Measurements from ENCODE around the gene TNKS1BP1. TPM values are rescaled to one million over a fixed set of nuclear protein-coding genes. Genes with fewer than 3 reads are reported as not detected.
"Not testable (repeated sequence)": the region's sequence is repeated elsewhere in the genome, so short reads cannot be mapped to it uniquely, and the experiment has no call there.

Gene TNKS1BP1
- total RNA-seq = 10 to 100 TPM; 73.6 to 82.6 TPM
- long read RNA-seq, full-length matches to known transcripts = 5 of 38 reads
- long read RNA-seq, partial matches to known transcripts = 28 of 38 reads
- long read RNA-seq, other reads (novel, unspliced or antisense) = 5 of 38 reads

GRCh38 chr11:57324886-57325734, at the start of gene TNKS1BP1:
TNKS1BP1 (minus strand) TSS chr11:57324952; CDS start chr11:57321885, 3,067 bp downstream.
- peak; percentile 80 to 88 for ATAC-seq
- DNase-seq = peak; percentile 98
- intact Hi-C loops (cut with DNase I) = no loop called here

GRCh38 chr11:57373146-57373545, 48.4 kb upstream of the TNKS1BP1 start:
- intact Hi-C loops (cut with DNase I) = no loop called here
- ATAC-seq = peak; percentile 13 to 25
- DNase-seq = no peak

- ATAC-seq (no peak), DNase-seq (no peak)
- intact Hi-C loops (cut with DNase I) = no loop called here
These were observed 46.2 kb upstream of the TNKS1BP1 start for GRCh38 chr11:57370941-57371340.

GRCh38 chr11:57370251-57370650, 45.5 kb upstream of the TNKS1BP1 start:
- no peak for DNase-seq
- no peak for ATAC-seq
- intact Hi-C loops (cut with DNase I) = no loop called here

- no peak for DNase-seq
- intact Hi-C loops (cut with DNase I) = no loop called here
- ATAC-seq = no peak
These were observed 44.1 kb upstream of the TNKS1BP1 start for GRCh38 chr11:57368845-57369232.

- peak; percentile 35 to 75 for ATAC-seq
- intact Hi-C loops (cut with DNase I) = no loop called here
- peak; percentile 36 for DNase-seq
These were observed 43.5 kb upstream of the TNKS1BP1 start for GRCh38 chr11:57368106-57368844.

- ATAC-seq (no peak), DNase-seq (no peak)
- intact Hi-C loops (cut with DNase I) = no loop called here
These were observed 40.3 kb upstream of the TNKS1BP1 start for GRCh38 chr11:57364851-57365660.

- ATAC-seq = no peak
- no peak for DNase-seq
- intact Hi-C loops (cut with DNase I) = no loop called here
These were observed 38.7 kb upstream of the TNKS1BP1 start for GRCh38 chr11:57363131-57364080.

- intact Hi-C loops (cut with DNase I) = no loop called here
- DNase-seq (no peak), ATAC-seq (no peak)
These were observed 37.2 kb upstream of the TNKS1BP1 start for GRCh38 chr11:57361926-57362325.

GRCh38 chr11:57361420-57361819, 36.7 kb upstream of the TNKS1BP1 start:
- intact Hi-C loops (cut with DNase I); DNase-seq; ATAC-seq: not testable (repeated sequence)

GRCh38 chr11:57360991-57361390, 36.2 kb upstream of the TNKS1BP1 start:
- ATAC-seq (no peak), DNase-seq (no peak)

GRCh38 chr11:57359896-57360690, 35.3 kb upstream of the TNKS1BP1 start:
- intact Hi-C loops (cut with DNase I) = no loop called here
- DNase-seq (no peak), ATAC-seq (no peak)

More at GRCh38 chr11:57360991-57361390, 36.2 kb upstream of the TNKS1BP1 start:
- intact Hi-C loops (cut with DNase I) = no loop called here

GRCh38 chr11:57359396-57359795, 34.6 kb upstream of the TNKS1BP1 start:
- DNase-seq = no peak
- intact Hi-C loops (cut with DNase I) = no loop called here
- no peak for ATAC-seq

- ATAC-seq = no peak
- intact Hi-C loops (cut with DNase I) = no loop called here
- DNase-seq = no peak
These were observed 34.2 kb upstream of the TNKS1BP1 start for GRCh38 chr11:57358991-57359390.

GRCh38 chr11:57358543-57358961, 33.8 kb upstream of the TNKS1BP1 start:
- intact Hi-C loops (cut with DNase I) = no loop called here
- no peak for DNase-seq
- ATAC-seq = peak; percentile 58 to 79

GRCh38 chr11:57357856-57358255, 33.1 kb upstream of the TNKS1BP1 start:
- no peak for DNase-seq
- intact Hi-C loops (cut with DNase I) = no loop called here
- peak in 1 of 2 donors; percentile 12 for ATAC-seq

- intact Hi-C loops (cut with DNase I) = no loop called here
- ATAC-seq (no peak), DNase-seq (no peak)
These were observed 32.6 kb upstream of the TNKS1BP1 start for GRCh38 chr11:57357310-57357709.
